MM.1S (cell line): ENCODE results near the gene FRMPD3.
A peak's percentile ranks its signal among the peaks of the same experiment; 100 is the strongest.
"Not testable (repeated sequence)": the region's sequence is repeated elsewhere in the genome, so short reads cannot be mapped to it uniquely, and the experiment has no call there.

ENCODE experiments used
- DNase-seq: peaks from one replicate; pipeline ENCODE4 v3.0.0-alpha.2; 2015
- H2AFZ ChIP-seq: fragments of 300-600 bp; sonication (generic); 2 replicates; pipeline ENCODE4 v1.6.0; 2016; ENCODE audit warnings: antibody characterized with exemption, low read length
- H3F3A ChIP-seq: fragments of 300-600 bp; sonication (generic); 2 replicates; pipeline ENCODE4 v1.6.1; 2016; ENCODE audit warnings: mild to moderate bottlenecking, antibody characterized with exemption, low read length, moderate library complexity, mixed read lengths; ENCODE audit not compliant: insufficient read depth
- H3K27ac ChIP-seq: fragments of 300-600 bp; sonication (generic); 2 replicates; pipeline ENCODE4 v1.5.1; 2016; ENCODE audit warnings: mild to moderate bottlenecking, low read length
- H3K27me3 ChIP-seq: fragments of 300-600 bp; sonication (generic); replicated peaks from 2 replicates; pipeline ENCODE4 v1.6.0; 2016; ENCODE audit warnings: low read length; ENCODE audit not compliant: insufficient read depth
- H3K36me3 ChIP-seq: fragments of 300-600 bp; sonication (generic); replicated peaks from 2 replicates; pipeline ENCODE4 v1.6.1; 2016; ENCODE audit warnings: mild to moderate bottlenecking, low read length, mixed read lengths; ENCODE audit not compliant: insufficient read depth
- H3K4me1 ChIP-seq: fragments of 300-600 bp; sonication (generic); 2 replicates; pipeline ENCODE4 v1.6.1; 2016; ENCODE audit warnings: low read length, mixed read lengths
- H3K4me2 ChIP-seq: fragments of 300-600 bp; sonication (generic); 2 replicates; pipeline ENCODE4 v1.6.0; 2016; ENCODE audit warnings: low read depth, low read length
- H3K4me3 ChIP-seq: fragments of 300-600 bp; sonication (generic); 2 replicates; pipeline ENCODE4 v1.5.1; 2016; ENCODE audit warnings: low read length, mixed read lengths
- H3K79me2 ChIP-seq: fragments of 300-600 bp; sonication (generic); 2 replicates; pipeline ENCODE4 v1.6.1; 2016; ENCODE audit warnings: mixed run types, low read length, mixed read lengths
- H3K9ac ChIP-seq: fragments of 300-600 bp; sonication (generic); 2 replicates; pipeline ENCODE4 v1.6.1; 2016; ENCODE audit warnings: low read length, mixed read lengths
- H3K9me2 ChIP-seq: fragments of 300-600 bp; sonication (generic); replicated peaks from 2 replicates; pipeline ENCODE4 v1.6.1; 2016; ENCODE audit warnings: mild to moderate bottlenecking, low read length, mixed read lengths; ENCODE audit not compliant: insufficient read depth
- H3K9me3 ChIP-seq: fragments of 300-600 bp; sonication (generic); replicated peaks from 2 replicates; pipeline ENCODE4 v1.6.1; 2016; ENCODE audit warnings: mild to moderate bottlenecking, low read length, mixed read lengths; ENCODE audit not compliant: insufficient read depth
- H4K20me1 ChIP-seq: fragments of 300-600 bp; sonication (generic); 2 replicates; pipeline ENCODE4 v1.6.1; 2016; ENCODE audit warnings: mild to moderate bottlenecking, low read length, moderate library complexity, mixed read lengths; ENCODE audit not compliant: insufficient read depth
- EZH2 ChIP-seq: fragments of 300-600 bp; sonication (generic); optimal IDR thresholded peaks from 2 replicates; pipeline ENCODE3; 2017; ENCODE audit warnings: low read depth, mild to moderate bottlenecking, antibody characterized with exemption, low read length, mixed read lengths
- EZH2phosphoT487 ChIP-seq: fragments of 300-600 bp; sonication (generic); IDR thresholded peaks from 2 replicates; pipeline ENCODE4 v1.6.1; 2018; ENCODE audit warnings: antibody characterized with exemption, low read length
- TF ChIP-seq, protein P1 (sequence below): fragments of 300-600 bp; sonication (generic); IDR thresholded peaks from 2 replicates; pipeline ENCODE4 v1.5.1; 2016; ENCODE audit warnings: antibody characterized with exemption, low read length, mixed read lengths

Gene FRMPD3

DNA sequence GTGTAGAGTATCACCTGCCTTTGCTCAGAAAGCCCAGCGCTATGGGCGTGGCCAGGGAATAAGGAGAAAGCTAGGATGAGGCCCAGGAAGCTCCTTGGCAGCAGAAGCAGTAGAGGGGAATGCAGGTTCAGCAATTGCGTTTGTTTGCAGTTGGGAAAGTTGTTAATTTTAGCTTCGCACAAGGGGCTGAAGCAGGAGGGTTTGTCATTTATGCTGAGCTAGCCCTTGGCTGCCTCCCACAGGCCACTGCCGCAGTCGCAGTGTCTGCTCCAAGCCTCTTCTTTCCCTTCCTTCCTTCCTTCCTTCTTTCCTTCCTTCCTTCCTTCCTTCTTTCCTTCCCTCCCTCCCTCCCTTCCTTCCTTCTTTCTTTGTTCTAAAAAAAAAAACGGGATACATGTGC is 21.5 kb downstream of the FRMPD3 start:
- no peak overlapping the region for H3K9ac ChIP-seq
- H3K4me3 ChIP-seq, result no peak overlapping the region
- H3K36me3 ChIP-seq, result no peaks in the 10 kb centered on the region
- H3K27ac ChIP-seq, result no peak overlapping the region
- no peak overlapping the region for H2AFZ ChIP-seq
- TF ChIP-seq EZH2phosphoT487 (no peak), EZH2 (no peak)
- TF ChIP-seq, protein P1, sequence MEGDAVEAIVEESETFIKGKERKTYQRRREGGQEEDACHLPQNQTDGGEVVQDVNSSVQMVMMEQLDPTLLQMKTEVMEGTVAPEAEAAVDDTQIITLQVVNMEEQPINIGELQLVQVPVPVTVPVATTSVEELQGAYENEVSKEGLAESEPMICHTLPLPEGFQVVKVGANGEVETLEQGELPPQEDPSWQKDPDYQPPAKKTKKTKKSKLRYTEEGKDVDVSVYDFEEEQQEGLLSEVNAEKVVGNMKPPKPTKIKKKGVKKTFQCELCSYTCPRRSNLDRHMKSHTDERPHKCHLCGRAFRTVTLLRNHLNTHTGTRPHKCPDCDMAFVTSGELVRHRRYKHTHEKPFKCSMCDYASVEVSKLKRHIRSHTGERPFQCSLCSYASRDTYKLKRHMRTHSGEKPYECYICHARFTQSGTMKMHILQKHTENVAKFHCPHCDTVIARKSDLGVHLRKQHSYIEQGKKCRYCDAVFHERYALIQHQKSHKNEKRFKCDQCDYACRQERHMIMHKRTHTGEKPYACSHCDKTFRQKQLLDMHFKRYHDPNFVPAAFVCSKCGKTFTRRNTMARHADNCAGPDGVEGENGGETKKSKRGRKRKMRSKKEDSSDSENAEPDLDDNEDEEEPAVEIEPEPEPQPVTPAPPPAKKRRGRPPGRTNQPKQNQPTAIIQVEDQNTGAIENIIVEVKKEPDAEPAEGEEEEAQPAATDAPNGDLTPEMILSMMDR, result peak; percentile 4; the same call in 1 of the 2 replicates
- no peaks in the 10 kb centered on the region for H3K4me1 ChIP-seq
- H3K9me3 ChIP-seq, result no peaks in the 10 kb centered on the region
- H4K20me1 ChIP-seq, result no peaks in the 10 kb centered on the region
- no peaks in the 10 kb centered on the region for H3F3A ChIP-seq
- no peaks in the 10 kb centered on the region for H3K9me2 ChIP-seq
- H3K79me2 ChIP-seq, result no peaks in the 10 kb centered on the region
- no peak overlapping the region for H3K4me2 ChIP-seq
- H3K27me3 ChIP-seq, result no peaks in the 10 kb centered on the region
- no peak for DNase-seq

DNA sequence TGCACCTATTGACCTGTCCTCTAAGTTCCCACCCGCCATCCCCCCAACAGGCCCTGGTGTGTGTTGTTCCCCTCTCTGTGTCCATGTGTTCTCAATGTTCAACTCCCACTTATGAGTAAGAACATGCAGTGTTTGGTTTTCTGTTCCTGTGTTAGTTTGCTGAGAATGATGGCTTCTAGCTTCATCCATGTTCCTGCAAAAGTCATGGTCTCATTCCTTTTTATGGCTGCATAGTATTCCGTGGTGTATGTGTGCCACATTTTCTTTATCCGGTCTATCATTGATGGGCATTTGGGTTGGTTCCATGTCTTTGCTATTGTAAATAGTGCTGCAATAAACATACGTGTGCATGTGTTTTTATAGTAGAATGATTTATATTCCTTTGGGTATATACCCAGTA is 22.0 kb downstream of the FRMPD3 start:
- H3K27ac ChIP-seq, H3K9ac ChIP-seq, H3K4me1 ChIP-seq, H3K36me3 ChIP-seq, H3K9me2 ChIP-seq, H3K9me3 ChIP-seq, H3K4me3 ChIP-seq, H3K79me2 ChIP-seq, DNase-seq, H3K4me2 ChIP-seq, H3K27me3 ChIP-seq, H2AFZ ChIP-seq, H3F3A ChIP-seq, H4K20me1 ChIP-seq: not testable (repeated sequence)

DNA sequence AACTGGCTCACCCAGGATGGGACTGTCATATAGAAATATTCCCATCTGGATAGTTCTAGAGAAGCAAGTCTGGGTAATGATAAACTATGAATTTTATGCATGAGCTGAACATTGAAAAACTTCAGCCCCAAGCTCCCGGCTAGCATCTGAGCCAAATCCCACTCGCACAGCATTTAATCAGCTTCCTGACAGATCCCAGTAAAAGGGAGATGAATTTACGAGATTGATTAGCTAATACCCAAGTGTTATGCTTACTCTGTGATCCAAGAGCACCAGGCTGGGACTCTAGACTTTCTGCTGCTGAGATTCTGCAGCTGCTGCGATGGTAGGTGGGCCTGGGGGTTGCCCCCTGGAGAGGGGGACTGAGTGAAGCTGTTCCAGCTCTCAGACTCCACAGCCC is 28.0 kb downstream of the FRMPD3 start:
- Histone ChIP-seq H3K27me3 (no peaks in the 10 kb centered on the region), H3F3A (no peaks in the 10 kb centered on the region), H4K20me1 (no peaks in the 10 kb centered on the region), H3K27ac (no peak overlapping the region), H3K9ac (no peak overlapping the region), H3K9me2 (no peaks in the 10 kb centered on the region), H2AFZ (no peak overlapping the region), H3K4me2 (no peak overlapping the region), H3K36me3 (no peaks in the 10 kb centered on the region), H3K79me2 (no peaks in the 10 kb centered on the region), H3K9me3 (no peaks in the 10 kb centered on the region), H3K4me1 (no peaks in the 10 kb centered on the region), H3K4me3 (no peak overlapping the region)
- no peak for DNase-seq
- no peak for TF ChIP-seq EZH2
- TF ChIP-seq EZH2phosphoT487, result no peak
- TF ChIP-seq, protein P1, result no peak

DNA sequence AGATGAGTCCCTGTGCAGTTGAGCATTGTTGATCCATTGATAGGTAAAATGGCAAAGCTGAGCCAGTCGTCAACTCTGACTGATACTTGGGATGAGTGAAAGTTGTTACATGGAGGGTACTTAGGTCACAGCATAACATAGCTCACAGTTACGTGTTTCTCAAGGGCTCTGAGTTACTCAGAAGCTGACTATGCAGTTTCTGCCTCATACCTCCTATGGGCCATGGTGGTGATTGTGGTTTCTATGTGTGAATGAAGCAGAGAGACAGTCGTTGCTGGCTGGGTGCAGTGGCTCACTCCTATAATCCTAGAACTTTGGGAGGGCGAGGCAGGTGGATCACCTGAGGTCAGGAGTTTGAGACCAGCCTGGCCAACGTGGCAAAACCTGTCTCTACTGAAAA is 30.8 kb downstream of the FRMPD3 start:
- Histone ChIP-seq H3K27me3 (no peaks in the 10 kb centered on the region), H3K9ac (no peak overlapping the region), H3K79me2 (no peaks in the 10 kb centered on the region), H3K4me2 (no peak overlapping the region), H3K4me3 (no peak overlapping the region), H3K9me3 (no peaks in the 10 kb centered on the region), H3F3A (no peaks in the 10 kb centered on the region), H3K27ac (no peak overlapping the region), H4K20me1 (no peaks in the 10 kb centered on the region), H2AFZ (no peak overlapping the region), H3K36me3 (no peaks in the 10 kb centered on the region), H3K9me2 (no peaks in the 10 kb centered on the region), H3K4me1 (no peaks in the 10 kb centered on the region)
- no peak for DNase-seq
- TF ChIP-seq, protein P1, result no peak
- TF ChIP-seq EZH2, result no peak
- no peak for TF ChIP-seq EZH2phosphoT487
